Neural cell (in vitro differentiated cells): ENCODE results near the gene PIM3. TPM values are rescaled to one million over a fixed set of nuclear protein-coding genes. Genes with fewer than 3 reads are reported as not detected.

Experiments used
- H2AFZ ChIP-seq: fragments of 200-600, 300-800 bp; sonication (generic), shearing (Covaris generic); 2 replicates; pipeline ENCODE4 v1.6.0; 2014; ENCODE audit warnings: low read depth, mild to moderate bottlenecking, antibody characterized with exemption, low read length, moderate library complexity
- H3F3A ChIP-seq: fragments of 200-600 bp; shearing (Covaris generic); 2 replicates; pipeline ENCODE4 v1.6.1; 2016; ENCODE audit warnings: mild to moderate bottlenecking, moderate library complexity, mixed read lengths, antibody characterized with exemption, low read length; ENCODE audit not compliant: insufficient read depth, poor library complexity, severe bottlenecking
- H3K27ac ChIP-seq: fragments of 200-600, 300-800 bp; sonication (generic), shearing (Covaris generic); 2 replicates; pipeline ENCODE4 v1.5.1; 2014; ENCODE audit warnings: mild to moderate bottlenecking, low read length, moderate library complexity
- H3K27me3 ChIP-seq: fragments of 300-800, 200-600 bp; sonication (generic), shearing (Covaris generic); 2 replicates; pipeline ENCODE4 v1.6.0; 2014; ENCODE audit warnings: mild to moderate bottlenecking, low read depth, low read length, moderate library complexity; ENCODE audit not compliant: insufficient read depth
- H3K36me3 ChIP-seq: fragments of 300-800, 200-600 bp; sonication (generic), shearing (Covaris generic); 2 replicates; pipeline ENCODE4 v1.5.1; 2014; ENCODE audit warnings: mild to moderate bottlenecking, antibody characterized with exemption, low read length, moderate library complexity; ENCODE audit not compliant: insufficient read depth
- H3K4me2 ChIP-seq: fragments of 300-800, 200-600 bp; sonication (generic), shearing (Covaris generic); 2 replicates; pipeline ENCODE4 v1.6.0; 2014; ENCODE audit warnings: mild to moderate bottlenecking, low read length
- H3K4me3 ChIP-seq: fragments of 300-800, 200-600 bp; sonication (generic), shearing (Covaris generic); 2 replicates; pipeline ENCODE4 v1.5.1; 2014; ENCODE audit warnings: mild to moderate bottlenecking, low read length, moderate library complexity
- H3K79me2 ChIP-seq: fragments of 200-600 bp; shearing (Covaris generic); replicated peaks from 2 replicates; pipeline ENCODE4 v1.6.0; 2014; ENCODE audit warnings: mild to moderate bottlenecking, low read length, moderate library complexity; ENCODE audit not compliant: insufficient read depth
- H3K9ac ChIP-seq: fragments of 300-800, 200-600 bp; sonication (generic), shearing (Covaris generic); 2 replicates; pipeline ENCODE4 v1.6.1; 2016; ENCODE audit warnings: mild to moderate bottlenecking, low read length, mixed read lengths
- H3K9me2 ChIP-seq: fragments of 200-600 bp; shearing (Covaris generic); 2 replicates; pipeline ENCODE4 v1.6.1; 2016; ENCODE audit warnings: mild to moderate bottlenecking, low read length, mixed read lengths; ENCODE audit not compliant: insufficient read depth
- H3K9me3 ChIP-seq: fragments of 200-600, 300-800 bp; sonication (generic), shearing (Covaris generic); 2 replicates; pipeline ENCODE4 v1.6.1; 2016; ENCODE audit warnings: mild to moderate bottlenecking, mixed run types, low read length, moderate library complexity, mixed read lengths
- H4K20me1 ChIP-seq: fragments of 200-600 bp; shearing (Covaris generic); 2 replicates; pipeline ENCODE4 v1.6.1; 2016; ENCODE audit warnings: mild to moderate bottlenecking, mixed run types; ENCODE audit not compliant: insufficient read depth
- EP300 ChIP-seq: fragments of 450-650 bp; conservative IDR thresholded peaks from 2 replicates; pipeline ENCODE4 v1.6.1; 2014; ENCODE audit warnings: antibody characterized with exemption, mild to moderate bottlenecking, moderate library complexity; ENCODE audit not compliant: poor library complexity, severe bottlenecking
- EZH2 ChIP-seq: fragments of 200-600, 300-800 bp; shearing (Covaris generic), sonication (generic); IDR thresholded peaks from 2 replicates; pipeline ENCODE4 v1.6.1; 2014; ENCODE audit warnings: antibody characterized with exemption, low read length, borderline replicate concordance, mild to moderate bottlenecking; ENCODE audit not compliant: insufficient read depth, poor library complexity, severe bottlenecking
- MXI1 ChIP-seq: fragments of 450-650 bp; conservative IDR thresholded peaks from 2 replicates; pipeline ENCODE4 v1.6.1; 2014; ENCODE audit warnings: antibody characterized with exemption, mild to moderate bottlenecking; ENCODE audit not compliant: poor library complexity, severe bottlenecking
- POLR2AphosphoS5 ChIP-seq: IDR thresholded peaks from 2 replicates; pipeline ENCODE4 v1.6.1; 2012
- RAD21 ChIP-seq: fragments of 450-650 bp; conservative IDR thresholded peaks from 2 replicates; pipeline ENCODE4 v1.6.1; 2014; ENCODE audit warnings: antibody characterized with exemption, mild to moderate bottlenecking, moderate library complexity
- SMC3 ChIP-seq: fragments of 450-650 bp; conservative IDR thresholded peaks from 2 replicates; pipeline ENCODE4 v1.6.1; 2014; ENCODE audit warnings: antibody characterized with exemption, mild to moderate bottlenecking, moderate library complexity; ENCODE audit not compliant: poor library complexity
- TAF1 ChIP-seq: IDR thresholded peaks from 2 replicates; pipeline ENCODE4 v1.6.1; 2012; ENCODE audit warnings: low read depth
- polyA plus RNA-seq: library from polyadenylated mRNA; depleted of rRNA; stranded (reverse); fragments of >200 nt; gene quantifications from 2 replicates; pipeline ENCODE4 v1.2.3, GENCODE V29; 2014
- TF ChIP-seq, protein P1 (sequence below): fragments of 450-650 bp; IDR thresholded peaks from 2 replicates; pipeline ENCODE4 v1.5.1; 2014; ENCODE audit warnings: antibody characterized with exemption, mild to moderate bottlenecking, moderate library complexity; ENCODE audit not compliant: poor library complexity, severe bottlenecking
- TF ChIP-seq, protein P2 (sequence below): IDR thresholded peaks from 2 replicates; pipeline ENCODE4 v1.6.1; 2012; ENCODE audit warnings: borderline replicate concordance

PIM3 gene
- polyA plus RNA-seq, 1 donor from 2014 or later: 28.7 TPM

DNA sequence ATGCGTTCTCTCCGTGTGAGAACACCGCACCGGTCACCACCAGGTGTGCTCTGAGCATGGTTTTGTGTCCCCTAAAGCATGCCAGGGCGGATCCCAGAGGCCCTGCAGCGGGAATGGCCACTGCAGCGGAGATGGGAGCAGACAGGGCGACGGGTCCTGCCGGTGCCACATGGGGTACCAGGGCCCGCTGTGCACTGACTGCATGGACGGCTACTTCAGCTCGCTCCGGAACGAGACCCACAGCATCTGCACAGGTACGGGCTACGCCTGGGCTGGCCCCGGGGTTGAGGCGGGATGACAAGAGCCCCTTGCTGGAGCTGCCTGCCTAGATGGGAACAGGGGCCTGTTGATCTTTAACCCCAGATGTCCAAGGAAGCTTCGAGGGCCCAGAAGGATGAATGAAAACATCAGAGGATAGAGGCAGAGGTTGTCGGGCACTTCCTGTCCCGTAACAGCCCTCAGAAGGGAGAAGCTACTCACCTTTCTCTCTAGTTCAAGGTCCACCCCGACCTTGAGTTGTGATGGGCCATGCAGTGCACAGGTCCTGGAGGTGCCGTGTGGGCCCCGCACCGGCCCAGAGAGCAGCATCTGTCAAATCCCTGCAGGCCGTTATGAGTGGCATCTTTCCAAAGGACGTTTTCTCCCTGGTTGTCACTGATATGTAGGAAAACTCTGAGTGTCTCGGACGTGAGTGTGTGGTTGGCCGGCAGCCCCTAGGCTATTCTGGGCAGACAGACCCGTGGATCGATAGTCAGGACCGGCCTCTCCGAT lies 38.9 kb upstream of the PIM3 start:
- Histone ChIP-seq H3K9ac (no peak overlapping the region), H3K27ac (no peak overlapping the region), H3K79me2 (peaks cover 10% of the 10 kb centered on the region), H3F3A (no peaks in the 10 kb centered on the region), H3K9me2 (no peaks in the 10 kb centered on the region), H3K4me3 (no peak overlapping the region), H3K9me3 (no peaks in the 10 kb centered on the region), H4K20me1 (peaks cover 2% of the 10 kb centered on the region), H2AFZ (no peak overlapping the region), H3K27me3 (no peaks in the 10 kb centered on the region), H3K4me2 (no peak overlapping the region), H3K36me3 (no peaks in the 10 kb centered on the region)
- TF ChIP-seq, protein P1, sequence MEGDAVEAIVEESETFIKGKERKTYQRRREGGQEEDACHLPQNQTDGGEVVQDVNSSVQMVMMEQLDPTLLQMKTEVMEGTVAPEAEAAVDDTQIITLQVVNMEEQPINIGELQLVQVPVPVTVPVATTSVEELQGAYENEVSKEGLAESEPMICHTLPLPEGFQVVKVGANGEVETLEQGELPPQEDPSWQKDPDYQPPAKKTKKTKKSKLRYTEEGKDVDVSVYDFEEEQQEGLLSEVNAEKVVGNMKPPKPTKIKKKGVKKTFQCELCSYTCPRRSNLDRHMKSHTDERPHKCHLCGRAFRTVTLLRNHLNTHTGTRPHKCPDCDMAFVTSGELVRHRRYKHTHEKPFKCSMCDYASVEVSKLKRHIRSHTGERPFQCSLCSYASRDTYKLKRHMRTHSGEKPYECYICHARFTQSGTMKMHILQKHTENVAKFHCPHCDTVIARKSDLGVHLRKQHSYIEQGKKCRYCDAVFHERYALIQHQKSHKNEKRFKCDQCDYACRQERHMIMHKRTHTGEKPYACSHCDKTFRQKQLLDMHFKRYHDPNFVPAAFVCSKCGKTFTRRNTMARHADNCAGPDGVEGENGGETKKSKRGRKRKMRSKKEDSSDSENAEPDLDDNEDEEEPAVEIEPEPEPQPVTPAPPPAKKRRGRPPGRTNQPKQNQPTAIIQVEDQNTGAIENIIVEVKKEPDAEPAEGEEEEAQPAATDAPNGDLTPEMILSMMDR: no peak
- TF ChIP-seq EP300: no peak
- TF ChIP-seq RAD21: no peak
- TF ChIP-seq SMC3: no peak
- TF ChIP-seq, protein P2, sequence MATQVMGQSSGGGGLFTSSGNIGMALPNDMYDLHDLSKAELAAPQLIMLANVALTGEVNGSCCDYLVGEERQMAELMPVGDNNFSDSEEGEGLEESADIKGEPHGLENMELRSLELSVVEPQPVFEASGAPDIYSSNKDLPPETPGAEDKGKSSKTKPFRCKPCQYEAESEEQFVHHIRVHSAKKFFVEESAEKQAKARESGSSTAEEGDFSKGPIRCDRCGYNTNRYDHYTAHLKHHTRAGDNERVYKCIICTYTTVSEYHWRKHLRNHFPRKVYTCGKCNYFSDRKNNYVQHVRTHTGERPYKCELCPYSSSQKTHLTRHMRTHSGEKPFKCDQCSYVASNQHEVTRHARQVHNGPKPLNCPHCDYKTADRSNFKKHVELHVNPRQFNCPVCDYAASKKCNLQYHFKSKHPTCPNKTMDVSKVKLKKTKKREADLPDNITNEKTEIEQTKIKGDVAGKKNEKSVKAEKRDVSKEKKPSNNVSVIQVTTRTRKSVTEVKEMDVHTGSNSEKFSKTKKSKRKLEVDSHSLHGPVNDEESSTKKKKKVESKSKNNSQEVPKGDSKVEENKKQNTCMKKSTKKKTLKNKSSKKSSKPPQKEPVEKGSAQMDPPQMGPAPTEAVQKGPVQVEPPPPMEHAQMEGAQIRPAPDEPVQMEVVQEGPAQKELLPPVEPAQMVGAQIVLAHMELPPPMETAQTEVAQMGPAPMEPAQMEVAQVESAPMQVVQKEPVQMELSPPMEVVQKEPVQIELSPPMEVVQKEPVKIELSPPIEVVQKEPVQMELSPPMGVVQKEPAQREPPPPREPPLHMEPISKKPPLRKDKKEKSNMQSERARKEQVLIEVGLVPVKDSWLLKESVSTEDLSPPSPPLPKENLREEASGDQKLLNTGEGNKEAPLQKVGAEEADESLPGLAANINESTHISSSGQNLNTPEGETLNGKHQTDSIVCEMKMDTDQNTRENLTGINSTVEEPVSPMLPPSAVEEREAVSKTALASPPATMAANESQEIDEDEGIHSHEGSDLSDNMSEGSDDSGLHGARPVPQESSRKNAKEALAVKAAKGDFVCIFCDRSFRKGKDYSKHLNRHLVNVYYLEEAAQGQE: no peak
- no peak for TF ChIP-seq EZH2
- no peak for TF ChIP-seq POLR2AphosphoS5
- no peak for TF ChIP-seq MXI1
- TF ChIP-seq TAF1: no peak

DNA sequence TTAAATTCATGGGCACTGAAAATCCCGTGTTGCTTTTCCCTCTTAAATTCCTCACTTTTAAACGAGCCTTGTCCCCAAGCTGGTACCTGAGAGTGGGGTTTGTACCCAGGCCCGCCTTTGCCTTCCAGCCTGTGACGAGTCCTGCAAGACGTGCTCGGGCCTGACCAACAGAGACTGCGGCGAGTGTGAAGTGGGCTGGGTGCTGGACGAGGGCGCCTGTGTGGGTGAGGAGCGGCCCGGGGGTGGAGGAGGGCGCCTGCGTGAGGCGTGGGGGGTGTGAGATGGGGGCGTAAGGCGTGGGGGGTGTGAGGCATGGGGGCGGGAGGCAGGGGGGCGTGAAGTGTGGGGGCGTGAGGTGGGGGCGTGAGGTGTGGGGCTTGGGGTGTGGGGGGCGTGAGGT lies 38.1 kb upstream of the PIM3 start:
- H3F3A ChIP-seq: no peaks in the 10 kb centered on the region
- H3K27me3 ChIP-seq: no peaks in the 10 kb centered on the region
- no peaks in the 10 kb centered on the region for H3K9me3 ChIP-seq
- H3K4me2 ChIP-seq: no peak overlapping the region
- peaks cover 4% of the 10 kb centered on the region for H3K79me2 ChIP-seq
- TF ChIP-seq, protein P2: no peak
- TF ChIP-seq, protein P1: no peak
- no peak for TF ChIP-seq POLR2AphosphoS5
- no peak for TF ChIP-seq EZH2
- TF ChIP-seq EP300: no peak
- no peak for TF ChIP-seq SMC3
- TF ChIP-seq MXI1: no peak
- no peak for TF ChIP-seq TAF1
- no peak for TF ChIP-seq RAD21
- H3K27ac ChIP-seq: no peak overlapping the region
- no peak overlapping the region for H3K4me3 ChIP-seq
- no peak overlapping the region for H2AFZ ChIP-seq
- H4K20me1 ChIP-seq: peaks cover 2% of the 10 kb centered on the region
- H3K9ac ChIP-seq: no peak overlapping the region
- H3K36me3 ChIP-seq: no peaks in the 10 kb centered on the region
- H3K9me2 ChIP-seq: no peaks in the 10 kb centered on the region
